ENCODE results near the gene C5orf24.

C5orf24 gene

DNA sequence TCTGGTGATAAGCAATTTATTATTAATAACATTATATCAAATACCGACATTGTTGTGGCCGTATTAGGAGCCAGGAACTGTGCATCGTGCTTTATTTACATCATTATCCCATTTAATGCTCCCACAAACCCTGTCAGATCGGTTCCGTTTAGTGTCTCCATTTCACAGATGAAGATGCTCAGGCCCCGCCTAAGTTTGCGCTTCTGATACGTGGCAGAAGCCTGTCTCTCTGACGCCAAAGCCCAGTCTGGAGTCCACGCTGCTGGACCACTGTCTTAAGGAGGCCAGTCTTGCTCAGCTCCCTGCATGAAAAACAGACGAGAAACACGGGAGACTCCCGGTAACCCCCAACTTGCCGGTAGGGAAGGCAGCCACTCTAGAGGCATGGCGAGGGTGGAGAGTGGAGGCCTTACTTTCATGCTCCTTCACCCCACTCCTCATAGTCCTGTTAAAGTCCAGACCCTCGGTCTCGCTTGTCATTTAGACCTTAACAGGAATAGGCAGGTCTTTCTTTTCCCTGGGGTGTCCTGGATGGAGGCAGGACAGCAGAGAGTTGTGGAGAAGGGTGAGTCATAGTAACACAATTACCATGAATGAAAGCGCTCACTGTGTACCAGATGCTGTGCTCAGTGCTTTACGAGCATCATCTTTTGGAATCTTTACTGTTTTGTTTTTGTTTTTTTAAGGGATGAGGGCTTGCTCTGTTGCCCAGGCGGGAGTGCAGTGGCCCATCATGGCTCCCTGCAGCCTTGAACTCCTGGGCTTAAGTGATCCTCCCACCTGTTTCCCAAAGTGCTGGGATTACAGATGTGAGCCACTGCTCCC is 29.3 kb downstream of the C5orf24 start (continued):
- TF ChIP-seq MEIS1 (CRISPR knock-in tag; IDR thresholded peaks at IDR 0.05; ENCODE audit: borderline replicate concordance) (no peak), INSM2 (tag by site-specific recombination; IDR thresholded peaks at IDR 0.05) (peak; percentile 87; the same call in 1 of the 2 replicates), ZNF416 (tag by site-specific recombination; IDR thresholded peaks at IDR 0.05) (no peak), ZNF791 (tag by site-specific recombination; IDR thresholded peaks at IDR 0.05) (no peak), KLF1 (tag by site-specific recombination; IDR thresholded peaks at IDR 0.05) (no peak), PATZ1 (tag by site-specific recombination; IDR thresholded peaks at IDR 0.05) (peak; percentile 50; the same call in 1 of the 2 replicates), ZNF324 (tag by site-specific recombination; IDR thresholded peaks at IDR 0.05) (no peak), ZNF366 (tag by site-specific recombination; conservative IDR thresholded peaks at IDR 0.05) (peak; percentile 75), ZBTB10 (tag by site-specific recombination; IDR thresholded peaks at IDR 0.05) (no peak), ZSCAN4 (tag by site-specific recombination; IDR thresholded peaks at IDR 0.05) (no peak), ZNF626 (tag by site-specific recombination; IDR thresholded peaks at IDR 0.05) (no peak), TRIM28 (IDR thresholded peaks at IDR 0.05; ENCODE audit: borderline replicate concordance, low read length) (no peak), ZNF292 (tag by site-specific recombination; IDR thresholded peaks at IDR 0.05; ENCODE audit: borderline replicate concordance, low read depth) (no peak), ZNF155 (tag by site-specific recombination; IDR thresholded peaks at IDR 0.05) (no peak), ZXDB (tag by site-specific recombination; IDR thresholded peaks at IDR 0.05) (no peak), YY2 (tag by site-specific recombination; IDR thresholded peaks at IDR 0.05) (no peak), ZNF433 (tag by site-specific recombination; IDR thresholded peaks at IDR 0.05; ENCODE audit: low read depth) (no peak), ZBTB7A (tag by site-specific recombination; IDR thresholded peaks at IDR 0.05; ENCODE audit: low read depth) (no peak)
- TF ChIP-seq, protein P1, sequence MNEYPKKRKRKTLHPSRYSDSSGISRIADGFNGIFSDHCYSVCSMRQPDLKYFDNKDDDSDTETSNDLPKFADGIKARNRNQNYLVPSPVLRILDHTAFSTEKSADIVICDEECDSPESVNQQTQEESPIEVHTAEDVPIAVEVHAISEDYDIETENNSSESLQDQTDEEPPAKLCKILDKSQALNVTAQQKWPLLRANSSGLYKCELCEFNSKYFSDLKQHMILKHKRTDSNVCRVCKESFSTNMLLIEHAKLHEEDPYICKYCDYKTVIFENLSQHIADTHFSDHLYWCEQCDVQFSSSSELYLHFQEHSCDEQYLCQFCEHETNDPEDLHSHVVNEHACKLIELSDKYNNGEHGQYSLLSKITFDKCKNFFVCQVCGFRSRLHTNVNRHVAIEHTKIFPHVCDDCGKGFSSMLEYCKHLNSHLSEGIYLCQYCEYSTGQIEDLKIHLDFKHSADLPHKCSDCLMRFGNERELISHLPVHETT (tag by site-specific recombination; IDR thresholded peaks at IDR 0.05): no peak
- TF ChIP-seq, protein P2, sequence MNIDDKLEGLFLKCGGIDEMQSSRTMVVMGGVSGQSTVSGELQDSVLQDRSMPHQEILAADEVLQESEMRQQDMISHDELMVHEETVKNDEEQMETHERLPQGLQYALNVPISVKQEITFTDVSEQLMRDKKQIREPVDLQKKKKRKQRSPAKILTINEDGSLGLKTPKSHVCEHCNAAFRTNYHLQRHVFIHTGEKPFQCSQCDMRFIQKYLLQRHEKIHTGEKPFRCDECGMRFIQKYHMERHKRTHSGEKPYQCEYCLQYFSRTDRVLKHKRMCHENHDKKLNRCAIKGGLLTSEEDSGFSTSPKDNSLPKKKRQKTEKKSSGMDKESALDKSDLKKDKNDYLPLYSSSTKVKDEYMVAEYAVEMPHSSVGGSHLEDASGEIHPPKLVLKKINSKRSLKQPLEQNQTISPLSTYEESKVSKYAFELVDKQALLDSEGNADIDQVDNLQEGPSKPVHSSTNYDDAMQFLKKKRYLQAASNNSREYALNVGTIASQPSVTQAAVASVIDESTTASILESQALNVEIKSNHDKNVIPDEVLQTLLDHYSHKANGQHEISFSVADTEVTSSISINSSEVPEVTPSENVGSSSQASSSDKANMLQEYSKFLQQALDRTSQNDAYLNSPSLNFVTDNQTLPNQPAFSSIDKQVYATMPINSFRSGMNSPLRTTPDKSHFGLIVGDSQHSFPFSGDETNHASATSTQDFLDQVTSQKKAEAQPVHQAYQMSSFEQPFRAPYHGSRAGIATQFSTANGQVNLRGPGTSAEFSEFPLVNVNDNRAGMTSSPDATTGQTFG (tag by site-specific recombination; IDR thresholded peaks at IDR 0.05; ENCODE audit: borderline replicate concordance): no peak
